GM12891 (cell line): ENCODE measurements around the gene JAZF1.

Experiments used
- PAX5 ChIP-seq: IDR thresholded peaks from 2 replicates; pipeline ENCODE4 v1.6.1; 2011; ENCODE audit warnings: low read length, moderate library complexity, mild to moderate bottlenecking; ENCODE audit not compliant: insufficient read depth, severe bottlenecking
- POLR2A ChIP-seq: IDR thresholded peaks from 2 replicates; pipeline ENCODE4 v1.6.1; 2011; ENCODE audit warnings: low read depth, low read length, control low read depth
- POLR2AphosphoS5 ChIP-seq: IDR thresholded peaks from 2 replicates; pipeline ENCODE4 v1.6.1; 2011; ENCODE audit warnings: low read depth, low read length, control low read depth
- POU2F2 ChIP-seq: IDR thresholded peaks from 2 replicates; pipeline ENCODE4 v1.6.1; 2011; ENCODE audit warnings: low read depth, mild to moderate bottlenecking, control low read depth, low read length, moderate library complexity
- TAF1 ChIP-seq: IDR thresholded peaks from 2 replicates; pipeline ENCODE4 v1.6.1; 2011; ENCODE audit warnings: low read depth, low read length, control low read depth

DNA sequence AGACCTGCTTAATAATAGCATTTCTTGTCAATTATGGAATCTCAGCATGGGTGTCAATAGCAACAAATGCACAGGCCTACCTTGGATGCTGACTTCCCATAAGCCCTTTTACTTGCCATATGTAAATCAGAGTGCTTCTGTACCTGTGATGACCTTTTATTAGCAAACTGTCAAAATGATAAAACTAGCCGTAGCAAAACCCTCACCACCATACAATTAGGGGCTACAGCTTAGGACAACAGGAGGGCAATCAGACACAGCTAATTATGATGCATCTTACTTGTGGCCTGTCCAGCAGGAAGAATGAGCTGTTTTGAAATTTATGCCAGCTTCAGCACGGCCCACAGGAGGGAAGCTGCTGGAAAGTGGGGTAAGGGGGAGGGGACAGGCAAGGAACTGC lies 239.1 kb downstream of the JAZF1 start:
- TF ChIP-seq POLR2A (no peak), TAF1 (no peak), POLR2AphosphoS5 (no peak), POU2F2 (no peak), PAX5 (no peak)
